ENCODE measurements around the gene ADRA2C. TPM values are rescaled to one million over a fixed set of nuclear protein-coding genes. Genes with fewer than 3 reads are reported as not detected.

ADRA2C gene
- total and polyA plus RNA-seq, 7 donors, result 0.33 to 5.2 (median 1.2) TPM; not detected in 2

- no peak overlapping the region for H3K4me3 ChIP-seq
- peaks cover 0 to 2% (median 0%) of the 10 kb centered on the region in 4 donors for H3K9me3 ChIP-seq
- WGBS, 2 donors, result 86 to 90% methylated on average over 12 of the region's 12 CpGs
- intact Hi-C loops (cut with DNase I), result no loop called here
- TF ChIP-seq POLR2A (IDR thresholded peaks at IDR 0.05), result no peak
- TF ChIP-seq CTCF (IDR thresholded peaks at IDR 0.05), result no peak
- peaks cover 0 to 3% (median 0%) of the 10 kb centered on the region in 3 donors for H3K27me3 ChIP-seq
- no peak for DNase-seq
- H3K27ac ChIP-seq, result no peak overlapping the region
- H3K4me1 ChIP-seq, result no peaks in the 10 kb centered on the region
- H3K36me3 ChIP-seq, result no peaks in the 10 kb centered on the region
These were observed 51.1 kb downstream of the ADRA2C start for GRCh38 chr4:3816983-3817960.

Other genes with a start within 250 kb of the ADRA2C start
- gene LRPAP1, start 234.0 kb upstream of the ADRA2C start, total RNA-seq, result 100 to 1,000 TPM in 2 of 4 donors, 10 to 100 TPM in 2; 85.3 to 127 (median 99.6) TPM
- gene LRPAP1, start 234.0 kb upstream of the ADRA2C start, polyA plus RNA-seq, result 100 to 1,000 TPM in 1 of 3 donors, 10 to 100 TPM in 2; 25.2 to 123 (median 44.2) TPM

All from sigmoid colon (tissue), 7 donors.